Lung (tissue), 12 donors: ENCODE results near the gene HOTAIR. TPM values are rescaled to one million over a fixed set of nuclear protein-coding genes. Genes with fewer than 3 reads are reported as not detected.

ENCODE experiments used
- ATAC-seq: fragments of 200-7000 bp; cut with Tn5 transposase; one replicate; pipeline ENCODE4 v1.9.1; 2020; ENCODE audit warnings: moderate number of reproducible peaks; ENCODE audit not compliant: insufficient read depth, low FRiP score
- DNase-seq, 3 donors: peaks; one replicate each; pipeline ENCODE4 v3.0.0-alpha.2; 2013 to 2017
- H3K27ac ChIP-seq, 2 donors: one replicate each; pipeline ENCODE4 v1.5.1; 2013; ENCODE audit warnings: mild to moderate bottlenecking in 2 of 2, moderate library complexity in 2 of 2, control low read depth in 1 of 2, inconsistent platforms in 1 of 2, low read depth in 1 of 2, low read length in 1 of 2
- H3K27me3 ChIP-seq, 3 donors: one replicate each; pipeline ENCODE4 v1.5.1; 2013; ENCODE audit warnings: low read length in 2 of 3; ENCODE audit not compliant: control insufficient read depth in 3 of 3, insufficient read depth in 3 of 3
- H3K36me3 ChIP-seq, 4 donors: one replicate each; pipeline ENCODE4 v1.5.1; 2013; ENCODE audit warnings: low read length in 4 of 4, mild to moderate bottlenecking in 1 of 4, moderate library complexity in 1 of 4; ENCODE audit not compliant: control insufficient read depth in 4 of 4, insufficient read depth in 4 of 4
- H3K4me1 ChIP-seq, 5 donors: one replicate each; pipeline ENCODE4 v1.5.1; 2013; ENCODE audit warnings: low read length in 5 of 5, mild to moderate bottlenecking in 2 of 5, moderate library complexity in 1 of 5; ENCODE audit not compliant: control insufficient read depth in 5 of 5, insufficient read depth in 5 of 5
- H3K4me3 ChIP-seq: one replicate; pipeline ENCODE4 v1.5.1; 2013; ENCODE audit warnings: mild to moderate bottlenecking, control low read depth, moderate library complexity
- H3K9ac ChIP-seq, 2 donors: one replicate each; pipeline ENCODE4 v1.5.1; 2013; ENCODE audit warnings: low read length in 2 of 2, control low read depth in 1 of 2; ENCODE audit not compliant: insufficient read depth in 1 of 2
- H3K9me3 ChIP-seq, 4 donors: one replicate each; pipeline ENCODE4 v1.5.1; 2013; ENCODE audit warnings: low read length in 3 of 4, mild to moderate bottlenecking in 1 of 4, moderate library complexity in 1 of 4; ENCODE audit not compliant: control insufficient read depth in 4 of 4, insufficient read depth in 3 of 4
- CTCF ChIP-seq: IDR thresholded peaks from 2 replicates; pipeline ENCODE4 v1.5.1; 2012; ENCODE audit warnings: mild to moderate bottlenecking; ENCODE audit errors: control extremely low read depth, extremely low read depth
- WGBS, 2 donors: extraction: QIAGEN DNeasy Blood & Tissue Kit; methylation state at CpG; one replicate each; pipeline ENCODE4 v1.1.7; 2013; 5-methylcytosine and 5-hydroxymethylcytosine counted together
- polyA plus RNA-seq, 2 donors: library from polyadenylated mRNA; stranded (reverse); fragments of 200-250 nt; gene quantifications; one replicate each; pipeline ENCODE4 v1.2.1, GENCODE V29; 2013
- total RNA-seq, 2 donors: library from RNA; depleted of rRNA in 1 of 2; stranded (reverse); fragments of >200 nt in 1 of 2; gene quantifications; one replicate each; pipeline ENCODE4 v1.2.1, GENCODE V29; 2014 to 2021
- donor health status: control.
- donor health status: control.
- donor health status: Bipolar disorder and iron deficiency.
- donor health status: healthy.
- donor health status: DM: yes; HTN: yes; CAD: no.

Gene HOTAIR
- total and polyA plus RNA-seq, 4 donors, result 0.15 TPM; not detected in 3

DNA sequence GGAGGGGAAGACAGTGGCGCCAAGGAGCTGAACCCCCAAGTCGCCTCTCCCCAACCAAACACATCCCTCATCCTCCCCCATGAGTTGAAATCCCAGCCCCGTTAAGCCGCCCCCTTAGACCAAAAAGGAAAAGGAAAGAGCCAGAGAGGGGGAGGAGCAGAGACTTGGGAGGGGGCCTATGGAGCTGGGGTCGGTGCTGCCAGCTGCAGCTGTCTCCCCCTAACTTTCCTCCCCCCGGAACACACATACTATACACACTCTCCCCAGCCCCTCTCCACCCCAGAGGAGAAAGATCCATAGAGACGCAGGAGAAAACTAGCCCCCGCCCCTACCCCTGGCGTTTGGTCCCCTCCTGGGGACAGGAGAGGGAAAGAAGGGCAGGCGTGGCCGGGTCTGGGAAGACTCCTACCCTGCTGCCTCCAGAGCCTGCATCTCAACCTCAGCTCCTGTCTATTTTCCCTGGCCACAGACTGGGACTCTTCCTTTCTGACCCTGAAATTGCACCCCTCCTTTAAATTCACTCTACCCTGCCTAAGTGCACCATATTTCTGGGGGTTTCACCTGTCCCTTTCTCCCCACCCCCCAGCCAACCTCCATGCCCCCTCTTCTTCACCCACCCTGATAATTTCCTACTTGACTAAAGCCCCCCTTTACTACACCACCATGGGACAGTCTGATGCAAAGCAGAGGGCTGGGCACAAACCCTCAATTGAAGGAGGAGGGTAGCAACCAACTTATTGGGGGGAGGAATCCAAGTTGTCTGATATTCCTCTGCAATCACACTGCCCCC is 23.6 kb upstream of the HOTAIR start:
- H3K4me1 ChIP-seq, result peaks cover 0 to 24% (median 0%) of the 10 kb centered on the region in 5 donors
- H3K27ac ChIP-seq, result no peak overlapping the region
- 11 to 15% methylated on average over 11 of the region's 11 CpGs for WGBS, 2 donors
- H3K9ac ChIP-seq, result no peak overlapping the region
- no peak for TF ChIP-seq CTCF
- H3K36me3 ChIP-seq, result no peaks in the 10 kb centered on the region
- ATAC-seq (no peak), DNase-seq (no peak)
- peaks cover 0 to 6% (median 0%) of the 10 kb centered on the region in 4 donors for H3K9me3 ChIP-seq
- peaks cover 3 to 98% (median 77%) of the 10 kb centered on the region in 3 donors for H3K27me3 ChIP-seq
- H3K4me3 ChIP-seq, result no peak overlapping the region

DNA sequence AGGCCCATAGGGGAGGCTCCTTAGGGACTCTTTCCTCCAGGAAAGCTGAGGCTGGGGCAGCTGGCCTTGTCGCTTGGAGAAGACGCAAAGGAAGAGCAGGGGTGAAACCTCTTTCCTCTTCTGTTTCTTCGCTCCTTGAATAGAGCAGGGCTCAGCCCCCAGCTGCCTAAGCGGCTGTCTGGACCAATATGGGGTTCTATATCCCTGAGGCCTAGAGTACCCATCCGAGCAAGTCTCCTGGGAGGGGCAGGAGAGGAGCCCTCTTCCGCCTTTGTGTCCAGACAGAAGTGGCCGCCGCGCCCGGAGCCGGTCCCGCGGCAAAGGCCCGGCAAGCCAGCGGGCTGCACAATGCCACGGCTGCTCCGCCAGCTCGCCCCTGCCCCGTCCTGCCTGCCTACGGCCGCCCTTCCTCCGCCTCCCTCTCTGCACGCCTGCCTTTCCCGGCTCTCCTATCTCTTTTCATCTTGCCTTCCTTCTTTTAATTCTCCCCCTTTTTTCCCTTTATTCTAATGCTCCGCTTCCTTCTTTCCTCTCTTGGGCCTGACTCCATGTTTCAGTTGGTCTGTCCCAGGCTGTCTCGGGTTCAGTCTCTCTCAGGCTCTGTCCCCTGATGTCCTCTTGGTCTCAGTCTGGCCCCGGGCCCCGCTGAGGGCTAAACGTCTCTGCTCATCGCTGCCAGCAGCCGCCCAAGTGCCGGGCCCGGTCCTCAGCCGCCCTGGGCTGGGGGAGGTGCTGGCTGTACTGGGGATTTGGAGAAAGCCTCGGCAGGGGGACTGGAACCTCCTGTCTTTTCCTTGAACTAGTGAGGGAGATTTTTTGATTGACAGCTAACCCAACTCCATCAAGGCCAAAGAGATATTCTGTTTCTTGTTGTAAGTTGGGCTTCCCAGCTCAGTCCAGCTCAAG is 22.7 kb upstream of the HOTAIR start:
- DNase-seq, result no peak
- Histone ChIP-seq H3K4me1 (peaks cover 0 to 24% (median 0%) of the 10 kb centered on the region in 5 donors), H3K9ac (no peak overlapping the region)

More for the DNA sequence above, 22.7 kb upstream of the HOTAIR start:
- WGBS, 2 donors, result 12 to 16% methylated on average over 35 of the region's 35 CpGs
- Histone ChIP-seq H3K4me3 (no peak overlapping the region), H3K9me3 (peaks cover 0 to 8% (median 0%) of the 10 kb centered on the region in 4 donors), H3K36me3 (no peaks in the 10 kb centered on the region), H3K27me3 (peaks cover 0 to 98% (median 76%) of the 10 kb centered on the region in 3 donors), H3K27ac (no peak overlapping the region)
- ATAC-seq, result no peak
- TF ChIP-seq CTCF, result no peak
